GM10248 (cell line): ENCODE measurements around the gene LARGE1.

ENCODE experiments used
- CTCF ChIA-PET: fragments of 300-600 bp; sonication (Branson Sonifier 250); formaldehyde crosslinking; extraction: SDS; loops from one replicate; lab custom pipeline; 2021; ENCODE audit warnings: antibody characterized with exemption; lab: Yijun Ruan, JAX
- POLR2A ChIA-PET: fragments of 350-650 bp; sonication (Branson Sonifier 250); formaldehyde crosslinking; extraction: SDS; loops from one replicate; lab custom pipeline; 2020; ENCODE audit warnings: antibody characterized with exemption; lab: Yijun Ruan, JAX
- DNase-seq: peaks from one replicate; pipeline ENCODE4 v3.0.0; 2012; ENCODE audit errors: extremely low spot score
- TF ChIP-seq, protein P1 (sequence below): IDR thresholded peaks from 2 replicates; pipeline ENCODE4 v1.5.1; 2012; ENCODE audit warnings: mild to moderate bottlenecking, low read depth; ENCODE audit errors: extremely low read depth, missing control alignments, control extremely low read depth

Gene LARGE1

DNA sequence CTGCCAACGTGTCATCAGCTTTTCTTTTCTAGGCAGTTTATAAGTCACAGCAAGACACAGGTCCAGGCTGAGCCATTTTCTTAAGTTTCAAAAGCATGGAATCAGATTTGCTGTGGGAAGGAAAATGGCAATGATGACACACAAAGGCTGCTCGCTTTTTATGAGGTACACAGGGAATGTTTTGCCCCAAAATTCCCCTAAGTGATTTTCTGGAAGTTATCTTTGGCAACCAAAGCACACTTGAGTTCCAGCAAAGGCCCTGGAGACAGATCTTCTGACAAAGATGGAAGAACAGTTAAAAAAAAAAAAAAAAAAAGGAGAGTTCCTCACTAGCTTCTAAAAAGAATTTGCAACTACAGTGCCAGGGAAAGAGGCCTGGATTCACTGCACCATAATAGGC, 260.8 kb downstream of the LARGE1 start:
- TF ChIP-seq, protein P1, sequence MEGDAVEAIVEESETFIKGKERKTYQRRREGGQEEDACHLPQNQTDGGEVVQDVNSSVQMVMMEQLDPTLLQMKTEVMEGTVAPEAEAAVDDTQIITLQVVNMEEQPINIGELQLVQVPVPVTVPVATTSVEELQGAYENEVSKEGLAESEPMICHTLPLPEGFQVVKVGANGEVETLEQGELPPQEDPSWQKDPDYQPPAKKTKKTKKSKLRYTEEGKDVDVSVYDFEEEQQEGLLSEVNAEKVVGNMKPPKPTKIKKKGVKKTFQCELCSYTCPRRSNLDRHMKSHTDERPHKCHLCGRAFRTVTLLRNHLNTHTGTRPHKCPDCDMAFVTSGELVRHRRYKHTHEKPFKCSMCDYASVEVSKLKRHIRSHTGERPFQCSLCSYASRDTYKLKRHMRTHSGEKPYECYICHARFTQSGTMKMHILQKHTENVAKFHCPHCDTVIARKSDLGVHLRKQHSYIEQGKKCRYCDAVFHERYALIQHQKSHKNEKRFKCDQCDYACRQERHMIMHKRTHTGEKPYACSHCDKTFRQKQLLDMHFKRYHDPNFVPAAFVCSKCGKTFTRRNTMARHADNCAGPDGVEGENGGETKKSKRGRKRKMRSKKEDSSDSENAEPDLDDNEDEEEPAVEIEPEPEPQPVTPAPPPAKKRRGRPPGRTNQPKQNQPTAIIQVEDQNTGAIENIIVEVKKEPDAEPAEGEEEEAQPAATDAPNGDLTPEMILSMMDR = no peak
- DNase-seq = no peak
- ChIA-PET CTCF (interaction anchor here (0.7 kb wide), 1 partner anchor 1968 kb away, joined by 3 read pairs; no protein-coding TSS in a partner anchor), POLR2A (no interaction called here)

DNA sequence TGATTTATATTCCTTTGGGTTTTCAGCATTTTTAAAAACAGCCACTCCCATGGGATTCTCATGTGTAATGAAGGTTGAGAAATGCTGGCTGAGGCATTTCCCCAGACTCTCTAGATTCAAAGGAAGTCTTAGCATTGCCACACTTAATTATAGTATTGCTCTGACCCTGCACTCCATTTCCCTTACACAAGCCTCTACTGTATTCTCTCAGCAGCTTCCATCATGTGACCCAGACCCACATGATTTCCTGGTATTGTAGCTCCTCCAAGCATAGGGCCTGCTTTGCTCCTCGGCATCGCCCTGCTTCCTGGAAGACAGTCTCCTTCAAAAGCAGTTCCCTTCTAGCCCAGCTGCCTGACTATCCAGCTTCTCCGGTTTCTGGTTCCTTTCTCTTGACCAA, 261.5 kb downstream of the LARGE1 start:
- DNase-seq = no peak
- POLR2A ChIA-PET = no interaction called here
- CTCF ChIA-PET = no interaction called here
- TF ChIP-seq, protein P1 = no peak

DNA sequence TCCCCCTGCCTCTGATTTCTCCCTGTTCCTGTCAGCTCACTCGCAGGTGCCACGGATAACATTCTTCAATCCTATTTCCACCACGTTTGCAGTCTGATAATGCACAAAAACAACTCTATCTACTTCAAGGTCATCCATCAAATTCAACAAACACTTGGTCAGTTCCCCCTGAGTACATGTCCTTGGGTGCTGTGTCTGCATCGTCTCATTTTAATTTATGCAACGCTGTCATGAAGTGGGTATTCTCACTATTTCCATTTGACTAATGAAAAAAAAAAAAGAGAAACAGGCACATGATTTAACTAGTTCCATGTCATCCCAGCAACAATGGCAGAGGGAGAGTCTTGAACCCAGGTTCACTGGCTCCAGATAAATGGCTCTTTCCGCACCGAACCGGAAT, 262.6 kb downstream of the LARGE1 start:
- ChIA-PET POLR2A (no interaction called here), CTCF (no interaction called here)
- DNase-seq = no peak
- TF ChIP-seq, protein P1 = no peak

DNA sequence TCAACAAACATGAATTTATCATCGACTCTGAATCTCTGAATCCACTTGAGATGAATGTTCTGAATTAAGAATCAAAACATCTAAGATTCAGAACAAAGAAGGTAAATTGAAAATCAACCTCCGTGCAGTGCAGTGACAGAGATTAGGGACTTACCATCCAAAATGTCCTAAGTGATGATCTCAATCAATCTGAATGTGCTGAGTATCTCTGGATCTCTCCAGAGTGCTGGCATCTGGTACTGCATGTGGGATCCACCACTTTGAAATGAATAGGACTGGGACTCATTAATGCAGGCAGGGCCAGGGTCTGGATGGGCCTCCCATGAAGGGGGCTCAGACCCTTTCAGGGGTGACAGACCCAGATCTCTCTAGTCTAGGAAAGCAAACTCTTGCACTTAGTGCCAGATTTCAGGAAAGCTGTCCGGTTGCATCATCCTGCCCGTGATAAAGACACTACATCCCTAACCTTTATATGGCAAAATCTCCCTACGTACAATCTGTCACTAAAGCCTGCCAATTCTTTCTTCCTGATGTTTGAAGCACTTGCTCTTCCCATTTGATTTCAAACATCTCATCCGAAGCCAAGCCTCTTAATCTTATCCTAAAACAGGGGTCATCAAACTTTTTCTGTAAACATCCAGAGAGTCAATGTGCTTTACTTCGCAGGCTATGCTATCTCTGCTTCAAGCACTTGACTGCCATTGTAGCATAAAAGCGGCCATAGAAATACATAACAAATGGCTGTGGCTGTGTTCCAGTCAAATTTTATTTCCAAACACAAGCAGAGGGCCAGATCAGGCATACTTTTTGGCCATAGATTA, 263.3 kb downstream of the LARGE1 start:
- no peak for DNase-seq
- TF ChIP-seq, protein P1 = no peak
- ChIA-PET POLR2A (no interaction called here), CTCF (no interaction called here)

DNA sequence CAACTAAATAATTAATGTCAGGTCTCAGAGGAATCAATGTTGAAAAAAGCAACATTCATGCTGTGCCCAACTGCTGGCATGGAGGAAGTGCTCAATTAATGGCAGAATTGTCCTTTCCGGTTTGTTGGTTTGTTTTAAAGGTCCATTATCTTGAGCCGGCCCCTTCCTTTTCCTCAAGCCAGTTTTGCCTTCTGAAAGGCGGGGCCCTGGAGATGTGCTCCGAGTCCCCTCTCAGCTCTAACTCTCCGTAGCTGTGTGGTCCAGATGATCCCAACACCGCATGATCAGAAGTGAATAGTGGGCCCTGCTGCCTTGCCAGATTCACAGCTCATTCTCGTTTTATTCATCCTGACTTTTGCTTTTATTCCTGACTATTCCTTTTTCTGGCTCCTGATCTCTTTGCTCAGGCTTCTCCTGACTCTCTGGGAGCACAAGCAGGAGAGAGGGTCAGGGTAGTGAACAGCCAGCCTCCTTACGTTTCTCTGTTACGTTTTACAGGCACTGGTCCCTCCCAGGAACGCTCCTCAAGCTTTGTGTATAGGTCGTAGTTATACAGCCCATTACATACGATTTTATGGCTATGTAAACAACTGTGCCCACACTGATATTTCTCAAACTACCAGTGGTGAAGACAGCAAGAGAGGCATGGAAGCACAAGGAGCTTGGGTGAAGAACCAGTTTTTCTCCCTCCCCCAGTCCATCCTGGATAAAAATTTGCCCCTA, 265.9 kb downstream of the LARGE1 start:
- TF ChIP-seq, protein P1 = no peak
- POLR2A ChIA-PET = no interaction called here
- CTCF ChIA-PET = no interaction called here
- DNase-seq = no peak

DNA sequence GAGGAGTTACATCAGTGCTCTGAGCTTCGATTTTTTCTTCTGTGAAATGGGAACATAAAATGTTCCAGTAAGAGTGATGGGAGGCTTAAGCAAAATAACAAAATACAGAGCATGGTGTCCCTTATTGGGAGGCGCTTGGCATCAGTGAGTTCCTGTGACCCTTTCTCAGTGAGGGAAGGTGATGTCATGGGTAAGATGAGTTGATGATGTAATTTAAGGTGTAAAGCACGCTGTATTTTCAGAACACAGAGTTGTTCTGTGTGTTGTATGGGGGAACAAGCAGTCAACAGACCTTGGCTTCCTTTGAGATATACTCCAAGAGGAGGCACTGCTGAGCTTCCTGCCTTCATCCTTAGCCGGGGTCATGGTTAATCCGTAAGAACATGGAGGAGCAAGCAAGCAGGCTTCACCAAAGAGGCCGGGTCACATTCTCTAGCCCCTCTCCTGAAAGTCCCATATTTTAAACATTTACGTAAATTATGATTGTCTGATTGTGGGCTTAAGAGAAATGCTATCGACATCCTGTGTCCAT, 266.7 kb downstream of the LARGE1 start:
- TF ChIP-seq, protein P1 = no peak
- ChIA-PET POLR2A (no interaction called here), CTCF (no interaction called here)
- no peak for DNase-seq
